ENCODE results near the gene CROCC.

Gene CROCC

DNA sequence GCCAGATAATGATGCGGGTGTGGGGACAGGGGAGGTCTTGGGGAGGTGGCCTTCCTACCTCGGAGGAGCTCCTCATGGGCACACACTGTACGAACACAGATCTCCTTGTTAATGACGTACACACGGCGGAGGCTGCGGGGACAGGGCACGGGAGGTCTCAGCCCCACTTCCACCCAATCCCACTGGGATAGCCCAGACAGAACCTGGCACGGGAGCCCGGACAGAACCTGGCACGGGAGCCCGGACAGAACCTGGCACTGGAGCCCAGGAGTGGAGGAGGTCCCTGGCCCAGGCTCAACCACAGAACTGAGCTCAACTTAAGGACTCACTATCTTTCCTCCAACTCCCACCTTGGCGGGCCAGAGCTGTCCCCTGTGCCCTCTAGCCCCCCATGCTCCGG is 53.5 kb downstream of the CROCC start:
- no peak for DNase-seq (ENCODE audit: low read depth, low spot score)
- no peak overlapping the region for H3K4me3 ChIP-seq (ENCODE audit: low read depth, low read length)
- in situ Hi-C loops (cut with HindIII; ENCODE audit: low sequenced_read_pairs) = no loop called here
- TF ChIP-seq, protein P1, sequence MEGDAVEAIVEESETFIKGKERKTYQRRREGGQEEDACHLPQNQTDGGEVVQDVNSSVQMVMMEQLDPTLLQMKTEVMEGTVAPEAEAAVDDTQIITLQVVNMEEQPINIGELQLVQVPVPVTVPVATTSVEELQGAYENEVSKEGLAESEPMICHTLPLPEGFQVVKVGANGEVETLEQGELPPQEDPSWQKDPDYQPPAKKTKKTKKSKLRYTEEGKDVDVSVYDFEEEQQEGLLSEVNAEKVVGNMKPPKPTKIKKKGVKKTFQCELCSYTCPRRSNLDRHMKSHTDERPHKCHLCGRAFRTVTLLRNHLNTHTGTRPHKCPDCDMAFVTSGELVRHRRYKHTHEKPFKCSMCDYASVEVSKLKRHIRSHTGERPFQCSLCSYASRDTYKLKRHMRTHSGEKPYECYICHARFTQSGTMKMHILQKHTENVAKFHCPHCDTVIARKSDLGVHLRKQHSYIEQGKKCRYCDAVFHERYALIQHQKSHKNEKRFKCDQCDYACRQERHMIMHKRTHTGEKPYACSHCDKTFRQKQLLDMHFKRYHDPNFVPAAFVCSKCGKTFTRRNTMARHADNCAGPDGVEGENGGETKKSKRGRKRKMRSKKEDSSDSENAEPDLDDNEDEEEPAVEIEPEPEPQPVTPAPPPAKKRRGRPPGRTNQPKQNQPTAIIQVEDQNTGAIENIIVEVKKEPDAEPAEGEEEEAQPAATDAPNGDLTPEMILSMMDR (IDR thresholded peaks at IDR 0.05; ENCODE audit: low read depth, low read length) = no peak

DNA sequence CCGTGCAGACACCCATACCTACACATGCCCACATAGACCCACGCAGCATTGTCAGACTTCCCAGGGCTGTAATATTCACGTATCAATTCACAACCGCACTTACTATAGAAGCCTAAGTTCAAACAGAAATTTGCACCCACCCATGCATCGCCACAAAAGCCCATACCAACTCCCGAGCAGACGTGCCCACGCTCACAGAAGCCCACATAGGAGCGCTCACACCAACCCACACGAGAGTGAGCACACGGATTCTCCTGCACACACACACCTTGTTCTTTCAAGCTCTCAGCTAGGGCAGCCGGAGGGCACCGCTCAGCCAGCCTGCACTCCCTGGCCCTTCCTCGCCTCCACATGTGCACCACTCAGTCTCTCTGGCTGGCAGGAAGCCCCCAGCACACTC is 54.1 kb downstream of the CROCC start:
- DNase-seq (ENCODE audit: low read depth, low spot score) = no peak
- in situ Hi-C loops (cut with HindIII; ENCODE audit: low sequenced_read_pairs) = no loop called here
- TF ChIP-seq, protein P1 (IDR thresholded peaks at IDR 0.05; ENCODE audit: low read depth, low read length) = no peak
- no peak overlapping the region for H3K4me3 ChIP-seq (ENCODE audit: low read depth, low read length)

DNA sequence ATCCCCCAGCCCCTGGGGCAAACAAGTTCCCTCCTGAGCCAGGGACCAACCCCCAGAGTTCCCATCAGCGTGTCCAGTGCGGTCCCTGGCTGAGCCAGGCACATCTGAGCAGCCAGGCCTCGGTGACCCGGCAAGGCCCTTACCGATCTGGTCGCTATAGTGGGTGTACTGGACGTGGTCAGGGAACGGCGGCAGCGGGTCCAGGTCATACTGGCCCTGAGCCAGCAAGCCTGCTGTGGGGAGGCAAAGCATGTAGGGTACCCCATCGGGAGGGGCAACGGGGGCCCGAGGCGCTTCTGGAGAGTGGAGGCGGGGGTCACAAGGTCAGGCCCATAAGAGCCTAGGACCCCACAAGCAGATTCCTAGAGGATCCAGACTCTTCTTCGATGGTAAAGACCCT is 55.2 kb downstream of the CROCC start:
- H3K4me3 ChIP-seq (ENCODE audit: low read depth, low read length) = no peak overlapping the region
- DNase-seq (ENCODE audit: low read depth, low spot score) = no peak
- in situ Hi-C loops (cut with HindIII; ENCODE audit: low sequenced_read_pairs) = no loop called here
- TF ChIP-seq, protein P1 (IDR thresholded peaks at IDR 0.05; ENCODE audit: low read depth, low read length) = no peak

DNA sequence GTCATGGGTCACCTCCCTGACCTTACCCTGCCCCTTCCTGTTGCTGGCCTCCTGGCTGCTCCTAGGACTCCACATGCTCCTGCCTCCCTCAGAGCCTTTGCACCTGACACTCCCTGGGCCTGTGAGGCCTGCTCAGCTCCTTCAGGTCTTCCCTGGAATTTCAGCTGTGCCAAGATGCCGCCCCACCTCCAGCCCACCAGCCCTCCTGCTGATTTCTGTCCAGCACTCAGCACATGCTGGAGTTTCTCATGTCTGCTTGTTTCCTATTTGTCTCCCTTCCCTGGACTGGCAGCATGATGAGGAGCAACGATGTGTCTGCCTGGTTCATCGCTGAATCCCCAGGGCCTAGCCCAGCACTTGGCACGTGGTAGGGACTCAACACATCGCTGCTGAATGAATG is 55.6 kb downstream of the CROCC start:
- no peak for DNase-seq (ENCODE audit: low read depth, low spot score)
- TF ChIP-seq, protein P1 (IDR thresholded peaks at IDR 0.05; ENCODE audit: low read depth, low read length) = no peak
- in situ Hi-C loops (cut with HindIII; ENCODE audit: low sequenced_read_pairs) = no loop called here
- H3K4me3 ChIP-seq (ENCODE audit: low read depth, low read length) = no peak overlapping the region

DNA sequence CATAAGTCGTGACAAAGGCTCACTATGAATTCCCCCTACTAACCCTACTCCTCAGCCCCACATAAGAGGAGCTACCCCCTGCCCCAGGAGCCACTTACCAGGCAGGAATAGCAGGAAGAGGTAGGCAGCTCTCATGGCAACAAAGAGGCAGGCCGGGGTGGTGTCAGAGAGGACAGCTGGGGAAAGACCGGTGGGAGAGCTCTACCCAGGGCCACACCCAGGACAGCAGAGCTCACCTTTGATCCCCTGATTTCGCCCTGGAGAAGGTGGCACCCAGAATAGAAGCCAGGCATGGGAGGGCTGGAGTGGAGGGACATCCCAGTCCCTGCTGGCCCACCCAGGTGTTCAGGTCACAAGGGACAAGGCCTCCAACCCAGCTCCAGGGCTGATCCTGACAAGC is 56.4 kb downstream of the CROCC start:
- peak overlapping the region; percentile 79 for H3K4me3 ChIP-seq (ENCODE audit: low read depth, low read length)
- TF ChIP-seq, protein P1 (IDR thresholded peaks at IDR 0.05; ENCODE audit: low read depth, low read length) = no peak
- no peak for DNase-seq (ENCODE audit: low read depth, low spot score)
- in situ Hi-C loops (cut with HindIII; ENCODE audit: low sequenced_read_pairs) = no loop called here

DNA sequence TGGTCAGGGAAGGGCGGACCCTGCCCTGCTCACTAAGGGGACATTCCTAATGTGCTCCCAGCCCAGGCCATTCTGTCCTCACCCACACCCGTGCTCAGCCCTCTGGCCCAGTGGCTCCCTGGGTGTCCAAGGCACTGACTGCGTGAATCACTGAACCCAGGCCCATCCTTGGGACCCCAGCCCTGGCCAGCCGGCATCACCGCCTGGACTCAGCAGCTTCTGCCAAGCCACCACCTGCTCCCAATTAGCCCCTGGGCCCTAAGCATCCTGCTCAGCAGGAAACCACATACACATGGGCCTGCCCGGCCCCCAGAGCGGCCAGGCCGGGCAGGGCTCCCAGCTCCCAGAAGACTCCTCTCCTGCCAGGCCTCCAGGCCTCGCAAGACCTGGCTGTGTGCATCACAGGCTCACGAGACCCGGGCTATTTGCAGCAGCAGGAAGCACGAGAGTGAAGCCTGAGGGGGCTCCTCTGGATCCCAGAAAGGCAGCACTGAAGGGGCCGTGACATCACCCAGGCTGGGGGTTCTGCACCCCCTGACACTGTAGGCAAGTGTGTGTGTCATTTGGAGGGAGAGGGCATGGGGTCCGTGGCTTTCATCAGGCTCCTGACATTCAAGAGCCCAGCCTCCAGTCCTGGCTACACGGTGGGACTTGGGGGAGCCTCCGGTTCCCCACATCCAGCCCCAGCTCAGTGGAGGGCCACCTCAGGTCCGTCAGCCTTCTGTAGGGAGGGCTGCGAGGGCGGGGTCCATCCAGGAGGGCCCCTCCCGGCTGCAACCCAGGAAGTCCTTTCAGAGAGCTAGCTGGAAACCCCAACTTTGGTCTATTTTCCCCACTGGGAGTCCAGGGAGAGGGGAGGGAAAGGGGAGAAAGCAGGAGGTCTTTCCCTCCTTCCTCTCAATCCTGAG is 57.1 kb downstream of the CROCC start:
- peak; percentile 95 for DNase-seq (ENCODE audit: low read depth, low spot score)
- H3K4me3 ChIP-seq (ENCODE audit: low read depth, low read length) = peak overlapping the region; percentile 79
- TF ChIP-seq, protein P1 (IDR thresholded peaks at IDR 0.05; ENCODE audit: low read depth, low read length) = no peak
- in situ Hi-C loops (cut with HindIII; ENCODE audit: low sequenced_read_pairs) = no loop called here

All from astrocyte of the spinal cord (primary cell).